SK-N-MC (cell line): ENCODE data around the gene CDKN2B-AS1.

Experiments
- EZH2 ChIP-seq: fragments of 200-600 bp; sonication (generic); IDR thresholded peaks from one replicate; pipeline ENCODE4 v1.6.1; 2017; ENCODE audit warnings: antibody characterized with exemption
- POLR2AphosphoS5 ChIP-seq: IDR thresholded peaks from 2 replicates; pipeline ENCODE4 v1.6.1; 2012; ENCODE audit warnings: mild to moderate bottlenecking, low read depth, low read length, borderline replicate concordance

GRCh38 chr9:21985964-21986667 lies 8.5 kb upstream of the CDKN2B-AS1 start:
- TF ChIP-seq EZH2 (no peak), POLR2AphosphoS5 (no peak)
